C4-2B (cell line): ENCODE measurements around the gene LAMA2.

Experiments
- ZFX ChIP-seq: fragments of 450-650 bp; IDR thresholded peaks from 2 replicates; pipeline ENCODE4 v1.6.1; 2017
- TF ChIP-seq, protein P1 (sequence below): fragments of 450-650 bp; conservative IDR thresholded peaks from 2 replicates; pipeline ENCODE4 v1.5.1; 2017; ENCODE audit warnings: mild to moderate bottlenecking

DNA sequence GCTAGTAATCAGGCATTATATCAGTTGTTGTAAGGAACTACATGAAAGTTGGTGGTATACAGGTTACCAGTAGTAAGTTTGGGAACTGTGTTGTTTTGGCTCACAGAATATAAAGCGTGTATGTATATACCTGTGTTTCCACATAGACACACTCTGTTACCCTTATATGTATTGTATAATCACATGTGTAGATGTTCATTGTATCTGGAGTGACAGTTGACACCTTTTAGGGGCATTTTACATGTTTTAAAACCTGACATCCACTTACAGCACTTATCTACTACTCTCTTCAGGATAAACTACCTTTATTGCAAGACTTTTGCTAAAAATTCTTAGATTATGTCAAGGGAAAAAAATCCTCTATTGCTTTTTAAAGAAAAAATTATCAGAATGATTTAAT lies 228.9 kb downstream of the LAMA2 start:
- TF ChIP-seq, protein P1, sequence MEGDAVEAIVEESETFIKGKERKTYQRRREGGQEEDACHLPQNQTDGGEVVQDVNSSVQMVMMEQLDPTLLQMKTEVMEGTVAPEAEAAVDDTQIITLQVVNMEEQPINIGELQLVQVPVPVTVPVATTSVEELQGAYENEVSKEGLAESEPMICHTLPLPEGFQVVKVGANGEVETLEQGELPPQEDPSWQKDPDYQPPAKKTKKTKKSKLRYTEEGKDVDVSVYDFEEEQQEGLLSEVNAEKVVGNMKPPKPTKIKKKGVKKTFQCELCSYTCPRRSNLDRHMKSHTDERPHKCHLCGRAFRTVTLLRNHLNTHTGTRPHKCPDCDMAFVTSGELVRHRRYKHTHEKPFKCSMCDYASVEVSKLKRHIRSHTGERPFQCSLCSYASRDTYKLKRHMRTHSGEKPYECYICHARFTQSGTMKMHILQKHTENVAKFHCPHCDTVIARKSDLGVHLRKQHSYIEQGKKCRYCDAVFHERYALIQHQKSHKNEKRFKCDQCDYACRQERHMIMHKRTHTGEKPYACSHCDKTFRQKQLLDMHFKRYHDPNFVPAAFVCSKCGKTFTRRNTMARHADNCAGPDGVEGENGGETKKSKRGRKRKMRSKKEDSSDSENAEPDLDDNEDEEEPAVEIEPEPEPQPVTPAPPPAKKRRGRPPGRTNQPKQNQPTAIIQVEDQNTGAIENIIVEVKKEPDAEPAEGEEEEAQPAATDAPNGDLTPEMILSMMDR, result no peak
- no peak for TF ChIP-seq ZFX
